Measurements from ENCODE around the gene FSTL3. TPM values are rescaled to one million over a fixed set of nuclear protein-coding genes. Genes with fewer than 3 reads are reported as not detected.
A peak's percentile ranks its signal among the peaks of the same experiment; 100 is the strongest.

FSTL3 gene
- total and polyA plus RNA-seq, 2 of the 13 experiments (the other 11 are each of a cell fraction or from before 2014, with no cell fraction given) = 13.5 to 15.6 TPM

DNA sequence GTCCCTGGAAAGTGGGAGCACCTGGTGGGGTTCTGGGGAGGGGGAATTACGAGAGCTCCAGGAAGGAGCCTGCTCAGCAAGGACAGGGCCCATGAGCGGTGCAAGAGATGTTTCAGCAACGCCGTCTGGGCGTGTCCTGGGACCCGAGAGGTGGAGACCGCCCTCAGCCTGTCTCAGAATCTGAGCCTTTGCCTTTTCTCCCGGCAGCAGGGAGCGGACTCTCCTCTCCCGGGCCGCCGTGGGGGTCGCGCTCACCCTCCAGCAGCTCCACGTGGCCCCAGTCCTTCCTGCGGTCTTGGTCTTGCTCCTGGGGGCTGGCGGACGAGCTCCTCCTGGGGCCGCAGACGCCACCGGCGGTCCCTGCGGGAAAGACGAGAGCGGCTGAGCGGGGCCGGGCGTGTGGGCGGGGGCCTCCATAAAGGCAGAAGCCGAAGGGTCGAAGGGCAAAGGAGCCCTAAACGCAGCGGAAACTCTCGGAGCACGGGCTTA is 43.6 kb upstream of the FSTL3 start (continued):
- TF ChIP-seq, protein P1, sequence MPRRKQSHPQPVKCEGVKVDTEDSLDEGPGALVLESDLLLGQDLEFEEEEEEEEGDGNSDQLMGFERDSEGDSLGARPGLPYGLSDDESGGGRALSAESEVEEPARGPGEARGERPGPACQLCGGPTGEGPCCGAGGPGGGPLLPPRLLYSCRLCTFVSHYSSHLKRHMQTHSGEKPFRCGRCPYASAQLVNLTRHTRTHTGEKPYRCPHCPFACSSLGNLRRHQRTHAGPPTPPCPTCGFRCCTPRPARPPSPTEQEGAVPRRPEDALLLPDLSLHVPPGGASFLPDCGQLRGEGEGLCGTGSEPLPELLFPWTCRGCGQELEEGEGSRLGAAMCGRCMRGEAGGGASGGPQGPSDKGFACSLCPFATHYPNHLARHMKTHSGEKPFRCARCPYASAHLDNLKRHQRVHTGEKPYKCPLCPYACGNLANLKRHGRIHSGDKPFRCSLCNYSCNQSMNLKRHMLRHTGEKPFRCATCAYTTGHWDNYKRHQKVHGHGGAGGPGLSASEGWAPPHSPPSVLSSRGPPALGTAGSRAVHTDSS (CRISPR knock-in tag; conservative IDR thresholded peaks at IDR 0.05) = no peak
- TF ChIP-seq, protein P2, sequence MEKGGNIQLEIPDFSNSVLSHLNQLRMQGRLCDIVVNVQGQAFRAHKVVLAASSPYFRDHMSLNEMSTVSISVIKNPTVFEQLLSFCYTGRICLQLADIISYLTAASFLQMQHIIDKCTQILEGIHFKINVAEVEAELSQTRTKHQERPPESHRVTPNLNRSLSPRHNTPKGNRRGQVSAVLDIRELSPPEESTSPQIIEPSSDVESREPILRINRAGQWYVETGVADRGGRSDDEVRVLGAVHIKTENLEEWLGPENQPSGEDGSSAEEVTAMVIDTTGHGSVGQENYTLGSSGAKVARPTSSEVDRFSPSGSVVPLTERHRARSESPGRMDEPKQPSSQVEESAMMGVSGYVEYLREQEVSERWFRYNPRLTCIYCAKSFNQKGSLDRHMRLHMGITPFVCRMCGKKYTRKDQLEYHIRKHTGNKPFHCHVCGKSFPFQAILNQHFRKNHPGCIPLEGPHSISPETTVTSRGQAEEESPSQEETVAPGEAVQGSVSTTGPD (CRISPR knock-in tag; IDR thresholded peaks at IDR 0.05) = no peak
- TF ChIP-seq NKX3-1 (CRISPR knock-in tag; IDR thresholded peaks at IDR 0.05) (no peak), ZNF607 (CRISPR knock-in tag; IDR thresholded peaks at IDR 0.05; ENCODE audit: borderline replicate concordance) (no peak), SSRP1 (CRISPR knock-in tag; IDR thresholded peaks at IDR 0.05) (no peak), MXD4 (CRISPR knock-in tag; IDR thresholded peaks at IDR 0.05) (0 out of 2 replicates have a peak, but pooled peaks have one; percentile 43), TSC22D2 (CRISPR knock-in tag; IDR thresholded peaks at IDR 0.05; ENCODE audit: borderline replicate concordance) (0 out of 2 replicates have a peak, but pooled peaks have one; percentile 41), GTF2F1 (IDR thresholded peaks at IDR 0.05; ENCODE audit: low read length) (no peak), ETV5 (CRISPR knock-in tag; IDR thresholded peaks at IDR 0.05; ENCODE audit: borderline replicate concordance) (no peak), ZFAT (CRISPR knock-in tag; conservative IDR thresholded peaks at IDR 0.05) (no peak), U2AF1 (optimal IDR thresholded peaks at IDR 0.05; ENCODE audit: low read depth, low read length) (no peak), TMF1 (CRISPR knock-in tag; IDR thresholded peaks at IDR 0.05; ENCODE audit: low read depth) (no peak; the same call in 1 of the 2 replicates), THYN1 (CRISPR knock-in tag; IDR thresholded peaks at IDR 0.05; ENCODE audit: borderline replicate concordance, low read depth) (no peak), ATF7 (IDR thresholded peaks at IDR 0.05) (no peak), ATF7 (CRISPR knock-in tag; IDR thresholded peaks at IDR 0.05) (no peak), SATB2 (CRISPR knock-in tag; IDR thresholded peaks at IDR 0.05) (no peak), ZSCAN9 (CRISPR knock-in tag; IDR thresholded peaks at IDR 0.05; ENCODE audit: borderline replicate concordance) (0 out of 2 replicates have a peak, but pooled peaks have one; percentile 14), ZNF232 (CRISPR knock-in tag; IDR thresholded peaks at IDR 0.05; ENCODE audit: borderline replicate concordance) (no peak), ZNF768 (CRISPR knock-in tag; IDR thresholded peaks at IDR 0.05) (no peak)
- TF ChIP-seq, protein P3, sequence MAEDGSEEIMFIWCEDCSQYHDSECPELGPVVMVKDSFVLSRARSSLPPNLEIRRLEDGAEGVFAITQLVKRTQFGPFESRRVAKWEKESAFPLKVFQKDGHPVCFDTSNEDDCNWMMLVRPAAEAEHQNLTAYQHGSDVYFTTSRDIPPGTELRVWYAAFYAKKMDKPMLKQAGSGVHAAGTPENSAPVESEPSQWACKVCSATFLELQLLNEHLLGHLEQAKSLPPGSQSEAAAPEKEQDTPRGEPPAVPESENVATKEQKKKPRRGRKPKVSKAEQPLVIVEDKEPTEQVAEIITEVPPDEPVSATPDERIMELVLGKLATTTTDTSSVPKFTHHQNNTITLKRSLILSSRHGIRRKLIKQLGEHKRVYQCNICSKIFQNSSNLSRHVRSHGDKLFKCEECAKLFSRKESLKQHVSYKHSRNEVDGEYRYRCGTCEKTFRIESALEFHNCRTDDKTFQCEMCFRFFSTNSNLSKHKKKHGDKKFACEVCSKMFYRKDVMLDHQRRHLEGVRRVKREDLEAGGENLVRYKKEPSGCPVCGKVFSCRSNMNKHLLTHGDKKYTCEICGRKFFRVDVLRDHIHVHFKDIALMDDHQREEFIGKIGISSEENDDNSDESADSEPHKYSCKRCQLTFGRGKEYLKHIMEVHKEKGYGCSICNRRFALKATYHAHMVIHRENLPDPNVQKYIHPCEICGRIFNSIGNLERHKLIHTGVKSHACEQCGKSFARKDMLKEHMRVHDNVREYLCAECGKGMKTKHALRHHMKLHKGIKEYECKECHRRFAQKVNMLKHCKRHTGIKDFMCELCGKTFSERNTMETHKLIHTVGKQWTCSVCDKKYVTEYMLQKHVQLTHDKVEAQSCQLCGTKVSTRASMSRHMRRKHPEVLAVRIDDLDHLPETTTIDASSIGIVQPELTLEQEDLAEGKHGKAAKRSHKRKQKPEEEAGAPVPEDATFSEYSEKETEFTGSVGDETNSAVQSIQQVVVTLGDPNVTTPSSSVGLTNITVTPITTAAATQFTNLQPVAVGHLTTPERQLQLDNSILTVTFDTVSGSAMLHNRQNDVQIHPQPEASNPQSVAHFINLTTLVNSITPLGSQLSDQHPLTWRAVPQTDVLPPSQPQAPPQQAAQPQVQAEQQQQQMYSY (CRISPR knock-in tag; IDR thresholded peaks at IDR 0.05) = 0 out of 2 replicates have a peak, but pooled peaks have one; percentile 20
- TF ChIP-seq, protein P4, sequence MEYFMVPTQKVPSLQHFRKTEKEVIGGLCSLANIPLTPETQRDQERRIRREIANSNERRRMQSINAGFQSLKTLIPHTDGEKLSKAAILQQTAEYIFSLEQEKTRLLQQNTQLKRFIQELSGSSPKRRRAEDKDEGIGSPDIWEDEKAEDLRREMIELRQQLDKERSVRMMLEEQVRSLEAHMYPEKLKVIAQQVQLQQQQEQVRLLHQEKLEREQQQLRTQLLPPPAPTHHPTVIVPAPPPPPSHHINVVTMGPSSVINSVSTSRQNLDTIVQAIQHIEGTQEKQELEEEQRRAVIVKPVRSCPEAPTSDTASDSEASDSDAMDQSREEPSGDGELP (IDR thresholded peaks at IDR 0.05; ENCODE audit: borderline replicate concordance, low read depth) = no peak
- TF ChIP-seq, protein P5, sequence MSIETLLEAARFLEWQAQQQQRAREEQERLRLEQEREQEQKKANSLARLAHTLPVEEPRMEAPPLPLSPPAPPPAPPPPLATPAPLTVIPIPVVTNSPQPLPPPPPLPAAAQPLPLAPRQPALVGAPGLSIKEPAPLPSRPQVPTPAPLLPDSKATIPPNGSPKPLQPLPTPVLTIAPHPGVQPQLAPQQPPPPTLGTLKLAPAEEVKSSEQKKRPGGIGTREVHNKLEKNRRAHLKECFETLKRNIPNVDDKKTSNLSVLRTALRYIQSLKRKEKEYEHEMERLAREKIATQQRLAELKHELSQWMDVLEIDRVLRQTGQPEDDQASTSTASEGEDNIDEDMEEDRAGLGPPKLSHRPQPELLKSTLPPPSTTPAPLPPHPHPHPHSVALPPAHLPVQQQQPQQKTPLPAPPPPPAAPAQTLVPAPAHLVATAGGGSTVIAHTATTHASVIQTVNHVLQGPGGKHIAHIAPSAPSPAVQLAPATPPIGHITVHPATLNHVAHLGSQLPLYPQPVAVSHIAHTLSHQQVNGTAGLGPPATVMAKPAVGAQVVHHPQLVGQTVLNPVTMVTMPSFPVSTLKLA (IDR thresholded peaks at IDR 0.05) = no peak

Data from HepG2 (cell line).